Effector CD8-positive, alpha-beta T cell (primary cell): ENCODE data around the gene GPR42.
"Not testable (repeated sequence)": the region's sequence is repeated elsewhere in the genome, so short reads cannot be mapped to it uniquely, and the experiment has no call there.

Source experiments
- DNase-seq: peaks from one replicate; lab custom pipeline; 2025; lab: John Stamatoyannopoulos, UW

Gene GPR42

DNA sequence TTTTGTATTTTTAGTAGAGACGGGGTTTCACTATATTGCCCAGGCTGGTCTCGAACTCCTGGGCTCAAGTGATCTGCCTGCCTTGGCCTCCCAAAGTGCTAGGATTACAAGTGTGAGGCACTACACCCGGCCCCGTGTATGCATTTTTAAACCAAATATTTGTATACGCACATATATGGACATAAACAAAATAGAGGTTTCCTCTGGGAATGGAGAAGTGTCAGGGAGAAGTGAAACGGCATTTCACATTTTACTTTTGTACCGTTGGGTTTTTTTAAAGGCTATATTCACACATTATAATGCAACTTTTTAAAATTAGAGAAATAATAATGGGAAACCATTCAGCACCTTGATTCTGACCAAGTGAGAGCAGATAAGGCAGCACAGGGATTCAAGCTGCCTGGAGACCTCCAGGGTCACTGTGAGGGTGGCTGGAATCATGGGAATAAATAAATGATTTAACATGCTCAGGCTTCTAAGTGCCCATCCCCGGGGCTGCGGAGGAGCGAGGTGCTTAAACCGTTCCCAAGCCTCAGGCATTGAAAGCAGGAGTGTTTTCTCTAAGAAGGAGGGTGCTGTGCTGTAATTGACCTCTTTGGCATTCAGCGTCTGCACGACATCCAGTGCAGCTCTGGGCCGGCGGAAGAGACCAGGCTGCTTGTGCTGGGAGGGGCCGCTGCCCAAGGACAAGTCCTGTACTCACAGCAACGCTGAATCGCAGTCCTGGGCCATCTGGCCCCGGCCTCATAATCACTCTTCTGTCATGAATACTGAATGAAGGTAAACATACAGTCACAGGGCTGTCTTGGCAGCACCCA is 24.7 kb downstream of the GPR42 start:
- no peak for DNase-seq

GRCh38 chr19:35396240-35396885 is 25.5 kb downstream of the GPR42 start:
- no peak for DNase-seq

DNA sequence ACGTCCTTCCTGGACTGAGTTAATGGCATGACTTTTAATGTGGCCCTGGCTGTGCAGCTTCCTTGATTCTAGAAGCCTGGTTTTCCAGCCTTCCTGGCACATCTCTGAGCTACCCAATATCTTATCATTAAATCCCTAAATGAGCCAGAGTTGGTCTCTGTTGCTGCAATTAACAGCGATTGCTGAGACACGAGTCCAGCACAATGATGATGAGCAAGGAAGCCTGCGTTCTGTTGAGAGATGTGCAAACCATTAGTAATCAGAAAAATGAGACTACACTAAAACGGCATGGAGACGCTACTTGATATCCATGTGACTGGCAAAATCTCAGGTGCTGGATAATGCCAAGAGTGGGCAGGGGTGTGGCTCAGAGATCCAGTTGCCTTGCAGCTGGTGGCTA is 26.2 kb downstream of the GPR42 start:
- no peak for DNase-seq

GRCh38 chr19:35398570-35398969 is 27.7 kb downstream of the GPR42 start:
- no peak for DNase-seq

DNA sequence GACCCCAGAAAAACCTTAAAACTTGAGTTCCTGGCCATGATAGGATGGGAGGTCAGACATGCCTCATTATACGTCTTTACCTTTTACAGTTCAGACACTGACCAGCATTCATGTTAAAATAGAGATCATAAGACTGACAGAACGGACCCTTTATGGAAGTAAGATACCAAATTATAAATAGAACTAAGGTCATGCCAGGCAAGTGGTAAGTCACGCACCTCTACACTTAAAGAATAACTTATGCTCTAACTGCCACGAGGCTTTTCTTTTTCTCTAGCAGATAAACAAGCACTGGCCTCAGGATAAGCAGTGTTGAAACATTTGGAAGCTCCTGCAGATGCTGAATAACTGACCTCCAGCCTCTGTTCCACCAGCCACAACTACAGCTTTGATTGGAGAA is 28.4 kb downstream of the GPR42 start:
- no peak for DNase-seq

DNA sequence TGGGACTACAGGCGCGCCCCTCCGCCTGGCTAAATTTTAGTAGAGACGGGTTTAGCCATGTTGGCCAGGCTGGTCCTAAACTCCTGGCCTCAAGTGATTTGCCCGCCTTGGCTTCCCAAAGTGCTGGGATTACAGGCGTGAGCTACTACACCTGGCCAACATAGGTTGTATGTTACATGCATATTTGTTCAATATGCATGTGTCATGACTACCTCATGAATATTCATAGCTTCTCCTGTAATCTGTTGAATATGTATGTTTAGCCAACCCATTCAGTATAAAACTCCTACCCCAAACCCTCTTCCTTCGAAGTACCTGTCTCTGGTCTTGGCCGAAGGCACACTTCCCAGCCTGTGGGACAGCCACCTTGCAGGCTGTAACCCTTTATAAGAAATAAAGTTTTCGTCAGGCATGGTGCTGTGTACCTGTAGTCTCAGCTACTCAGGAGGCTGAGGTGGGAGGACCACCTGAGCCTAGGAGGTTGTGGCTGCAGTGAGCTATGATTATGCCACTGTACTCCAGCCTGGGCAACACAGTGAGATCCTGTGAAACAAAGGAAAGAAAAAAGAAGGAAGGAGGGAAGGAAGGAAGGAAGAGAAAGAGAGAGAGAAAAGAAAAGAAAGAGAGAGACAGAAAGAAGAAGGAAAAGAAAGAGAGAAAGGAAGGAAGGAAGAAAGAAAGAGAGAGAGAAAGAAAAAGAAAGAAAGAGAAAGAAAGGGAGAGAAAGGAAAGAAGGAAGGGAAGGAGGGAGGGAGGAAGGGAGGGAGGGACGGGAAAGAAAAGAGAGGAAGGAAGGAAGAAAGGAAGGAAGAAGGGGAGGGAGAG is 29.3 kb downstream of the GPR42 start:
- no peak for DNase-seq

GRCh38 chr19:35400773-35401100 is 29.9 kb downstream of the GPR42 start:
- DNase-seq, result no peak

DNA sequence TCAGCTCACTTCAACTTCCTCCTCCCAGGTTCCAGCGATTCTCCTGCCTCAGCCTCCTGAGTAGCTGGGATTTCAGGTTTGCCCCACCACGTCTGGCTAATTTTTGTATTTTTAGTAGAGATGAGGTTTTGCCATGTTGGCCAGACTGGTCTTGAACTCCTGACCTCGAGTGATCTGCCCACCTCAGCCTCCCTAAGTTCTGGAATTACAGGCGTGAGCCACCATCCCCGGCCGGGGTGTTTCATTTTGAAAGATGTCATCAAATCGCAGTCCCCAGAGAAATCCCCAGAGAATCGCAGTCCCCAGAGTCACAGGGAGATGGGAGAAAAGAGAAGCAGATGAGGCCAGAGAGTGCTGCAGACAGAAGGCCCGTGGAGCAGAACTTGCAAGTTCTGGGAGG is 30.5 kb downstream of the GPR42 start:
- DNase-seq, result not testable (repeated sequence)

DNA sequence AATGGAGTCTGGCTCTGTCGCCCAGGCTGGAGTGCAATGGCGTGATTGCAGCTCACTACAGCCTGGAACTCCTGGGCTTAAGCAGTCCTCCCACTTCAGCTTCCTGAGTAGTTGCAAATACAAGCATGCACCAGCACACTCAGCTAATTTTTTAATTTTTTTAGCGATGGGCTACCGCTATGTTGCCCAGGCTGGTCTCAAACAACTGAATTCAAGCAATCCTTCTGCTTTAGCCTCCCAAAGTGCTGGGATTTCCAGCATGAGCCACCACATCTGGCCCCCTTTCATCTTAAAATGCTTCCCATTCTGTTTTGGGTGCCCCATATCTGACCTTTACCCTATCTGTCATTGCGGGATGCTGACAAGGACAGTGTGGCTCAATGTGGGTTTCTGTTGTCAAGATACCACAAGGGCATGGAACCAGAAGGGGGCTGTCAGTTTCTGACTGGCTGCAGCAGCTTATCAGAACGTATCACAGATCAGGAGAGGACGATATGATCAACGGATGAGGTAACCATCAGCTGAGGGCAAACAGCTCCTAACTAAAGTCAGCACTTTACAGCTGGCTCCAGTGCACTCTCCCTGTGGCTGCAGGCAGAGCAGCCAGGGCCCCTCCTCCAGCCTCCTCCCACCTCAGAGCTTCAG is 32.4 kb downstream of the GPR42 start:
- DNase-seq, result no peak

- no peak for DNase-seq
Measured at GRCh38 chr19:35404879-35405622, 34.2 kb downstream of the GPR42 start.

- no peak for DNase-seq
Measured at GRCh38 chr19:35407619-35408018, 36.8 kb downstream of the GPR42 start.

DNA sequence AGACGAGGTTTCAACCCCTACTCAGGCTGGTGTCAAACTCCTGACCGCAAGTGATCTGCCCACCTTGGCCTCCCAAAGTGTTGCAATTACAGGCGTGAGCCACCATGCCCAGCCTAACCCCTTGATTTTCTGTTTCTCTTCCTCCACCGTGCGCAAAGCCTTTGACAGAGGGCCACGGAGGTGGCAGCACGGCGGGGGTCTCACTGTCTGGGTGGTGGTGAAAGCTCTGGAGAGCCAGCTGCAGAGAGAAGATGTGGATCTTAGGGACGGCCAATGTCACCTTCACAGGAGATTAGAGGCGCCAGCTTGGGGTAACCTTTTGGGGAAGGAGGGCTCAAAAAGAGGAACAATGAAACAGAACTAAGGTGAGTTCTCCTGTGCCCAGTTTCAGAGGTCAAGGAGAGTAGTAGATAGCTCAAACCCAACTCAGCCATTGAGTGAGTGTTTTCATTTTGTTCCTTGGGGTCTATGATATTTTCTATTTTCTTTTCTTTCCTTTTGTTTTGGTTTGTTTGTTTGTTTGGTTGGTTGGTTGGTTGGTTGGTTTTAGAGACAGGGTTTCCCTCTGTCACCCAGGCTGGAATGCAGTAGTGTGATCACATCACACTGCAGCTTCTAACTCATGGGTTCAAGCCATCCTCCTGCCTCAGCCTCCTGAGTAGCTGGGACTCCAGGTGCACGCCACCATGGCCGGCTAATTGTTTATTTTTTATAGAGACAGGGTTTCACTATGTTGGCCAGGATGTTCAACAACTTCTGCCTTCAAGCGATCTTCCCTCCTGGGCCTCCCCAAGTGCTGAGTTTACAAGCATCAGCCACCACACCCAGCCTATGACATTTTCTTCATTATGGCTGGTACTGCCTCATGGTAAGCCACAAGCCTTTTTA is 37.7 kb downstream of the GPR42 start:
- DNase-seq, result no peak

DNA sequence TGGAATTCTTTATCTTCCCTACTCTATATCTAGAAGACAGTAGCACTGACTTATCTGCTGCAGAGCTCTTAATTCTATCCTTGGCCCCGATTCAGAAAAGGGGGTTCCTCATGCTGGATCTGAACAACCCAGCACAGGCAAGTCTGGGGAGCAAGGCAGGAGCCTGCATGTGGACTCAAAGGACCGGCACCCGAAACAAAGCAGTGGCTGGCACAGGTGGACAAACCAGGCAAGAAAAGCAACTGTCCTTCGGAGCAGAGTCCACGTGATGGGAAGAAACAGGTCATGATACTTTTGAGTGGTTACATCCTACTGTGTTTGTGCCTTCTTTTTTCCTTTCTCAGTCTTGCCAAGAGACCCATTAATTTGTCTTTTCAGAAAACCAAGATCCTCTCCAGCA is 38.3 kb downstream of the GPR42 start:
- DNase-seq, result no peak

DNA sequence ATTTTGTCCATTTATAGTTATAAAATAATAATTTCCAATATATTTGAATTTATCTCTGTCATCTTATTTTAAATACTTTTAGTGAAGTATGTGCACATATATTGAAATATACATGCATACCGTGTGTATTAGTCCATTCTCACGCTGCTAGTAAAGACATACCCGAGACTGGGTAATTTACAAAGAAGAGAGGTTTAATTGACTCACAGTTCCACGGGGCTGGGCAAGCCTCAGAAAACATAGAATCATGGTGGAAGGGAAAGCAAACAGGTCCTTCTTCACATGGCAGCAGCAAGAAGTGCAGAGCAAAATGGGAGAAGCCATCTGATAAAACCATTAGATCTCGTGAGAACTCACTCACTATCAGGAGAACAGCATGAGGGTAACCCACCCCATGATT is 39.6 kb downstream of the GPR42 start:
- no peak for DNase-seq

GRCh38 chr19:35414442-35414841 is 43.6 kb downstream of the GPR42 start:
- no peak for DNase-seq

GRCh38 chr19:35416331-35416730 is 45.5 kb downstream of the GPR42 start:
- DNase-seq, result no peak

DNA sequence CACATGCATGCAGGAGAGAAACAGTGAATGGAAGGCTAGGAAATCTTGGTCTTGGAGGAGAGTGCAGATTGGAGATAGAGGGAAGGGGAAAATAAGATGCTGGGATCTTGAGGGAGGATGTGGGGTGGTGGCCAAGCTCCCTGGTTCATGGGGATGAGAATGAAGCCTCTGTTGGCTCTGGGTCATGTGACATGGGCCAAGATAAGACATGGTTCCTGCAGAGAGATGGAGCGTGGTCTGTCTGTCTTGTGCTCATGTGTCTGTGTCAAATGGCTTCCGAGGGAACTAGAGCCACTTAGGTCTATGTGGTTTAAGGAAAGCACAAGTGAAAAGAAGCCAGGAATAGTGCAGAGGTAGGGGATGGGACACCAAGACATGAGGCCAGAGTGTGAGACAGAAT is 46.4 kb downstream of the GPR42 start:
- DNase-seq, result no peak

DNA sequence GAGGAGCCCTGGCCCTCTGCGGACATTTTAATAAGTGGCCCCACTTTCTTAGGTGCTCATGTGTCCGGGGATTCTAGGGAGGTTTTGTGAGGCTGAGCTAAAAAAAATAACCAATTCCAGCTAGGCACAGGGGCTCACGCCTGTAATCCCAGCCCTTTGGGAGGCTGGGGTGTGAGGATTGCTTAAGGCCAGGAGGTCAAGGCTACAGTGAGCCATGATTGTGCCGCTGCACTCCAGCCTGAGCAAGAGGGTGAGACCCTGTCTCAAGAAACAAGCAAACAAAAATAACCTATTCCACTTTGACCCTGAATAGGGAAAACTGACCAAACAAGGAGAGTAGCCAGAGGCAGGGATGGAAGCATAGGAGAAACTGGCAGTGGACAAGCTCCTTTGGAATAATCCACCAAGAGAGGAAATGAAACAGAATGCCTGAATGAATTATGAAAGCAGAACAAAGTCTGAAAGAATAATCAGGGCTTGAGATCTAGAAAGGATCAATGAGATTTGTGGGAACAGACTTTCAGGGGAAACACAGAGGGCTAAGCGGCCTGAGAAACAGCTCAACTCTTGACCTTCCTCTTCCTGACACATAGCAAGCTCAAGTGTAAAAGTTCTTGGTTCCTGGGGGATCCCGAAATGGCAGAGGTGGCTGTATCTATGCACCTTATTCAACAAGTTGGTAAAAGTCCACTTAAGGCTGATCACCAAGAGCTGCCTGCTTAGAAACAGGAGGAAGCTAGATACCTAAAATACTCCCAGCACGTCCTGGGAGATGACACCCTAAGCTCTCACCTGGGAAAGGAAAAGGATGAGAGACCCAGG is 47.1 kb downstream of the GPR42 start:
- no peak for DNase-seq

- no peak for DNase-seq
Measured at GRCh38 chr19:35419046-35419445, 48.2 kb downstream of the GPR42 start.

- DNase-seq, result no peak
Measured at GRCh38 chr19:35419805-35420204, 48.9 kb downstream of the GPR42 start.
